A549 treated with GW870086 at 1 μM for 4 hours (cell line): Measurements from ENCODE around the gene KRTAP10-1. TPM values are rescaled to one million over a fixed set of nuclear protein-coding genes. Genes with fewer than 3 reads are reported as not detected.

Source experiments
- total RNA-seq: library from RNA; stranded (reverse); fragments of 200-300 nt; extraction: Qiagen RNA extraction; gene quantifications from 5 replicates; pipeline ENCODE4 v1.2.3, GENCODE V29; 2022; ENCODE audit warnings: low read depth

The KRTAP10-1 gene, protein sequence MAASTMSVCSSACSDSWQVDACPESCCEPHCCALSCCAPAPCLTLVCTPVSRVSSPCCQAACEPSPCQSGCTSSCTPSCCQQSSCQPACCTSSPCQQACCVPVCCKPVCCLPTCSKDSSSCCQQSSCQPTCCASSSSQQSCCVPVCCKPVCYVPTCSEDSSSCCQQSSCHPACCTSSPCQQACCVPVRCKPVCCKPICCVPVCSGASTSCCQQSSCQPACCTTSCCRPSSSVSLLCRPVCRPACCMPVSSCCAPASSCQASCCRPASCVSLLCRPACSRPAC
- total RNA-seq = not detected in 5 replicates

DNA sequence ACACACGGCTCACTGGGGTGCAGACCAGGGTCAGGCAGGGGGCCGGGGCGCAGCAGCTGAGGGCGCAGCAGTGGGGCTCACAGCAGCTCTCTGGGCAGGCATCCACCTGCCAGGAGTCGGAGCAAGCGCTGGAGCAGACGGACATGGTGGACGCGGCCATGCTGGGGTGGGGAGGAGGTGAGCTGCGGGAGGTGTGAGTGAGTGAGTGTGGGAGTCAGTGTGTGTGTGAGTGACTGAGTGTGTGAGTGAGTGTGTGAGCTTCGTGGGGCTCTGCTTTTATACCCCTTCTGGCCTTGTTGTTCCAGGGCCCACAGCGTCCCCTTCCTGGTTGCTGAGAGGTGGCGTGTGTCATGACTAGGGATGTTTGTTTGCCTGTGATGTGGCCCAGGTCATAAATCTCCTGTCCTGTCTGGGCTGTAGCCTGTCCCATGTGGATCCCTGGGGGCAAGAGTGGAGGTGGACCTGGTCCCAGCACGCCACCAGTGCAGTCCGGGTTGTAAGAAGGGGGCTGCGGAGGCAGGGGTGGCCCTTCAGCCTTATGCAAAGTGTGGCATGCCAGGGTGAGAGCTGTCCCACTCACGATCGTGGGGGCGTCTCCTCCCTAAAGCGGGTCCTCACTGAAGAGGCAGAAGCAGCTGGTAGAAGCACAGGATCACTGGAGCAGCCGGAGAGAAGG, at the start of gene KRTAP10-1:
Gene KRTAP10-1 (minus strand): TSS at position 205 of the 676 bp plus-strand sequence. CDS start 45 bp downstream, at position 160.

DNA sequence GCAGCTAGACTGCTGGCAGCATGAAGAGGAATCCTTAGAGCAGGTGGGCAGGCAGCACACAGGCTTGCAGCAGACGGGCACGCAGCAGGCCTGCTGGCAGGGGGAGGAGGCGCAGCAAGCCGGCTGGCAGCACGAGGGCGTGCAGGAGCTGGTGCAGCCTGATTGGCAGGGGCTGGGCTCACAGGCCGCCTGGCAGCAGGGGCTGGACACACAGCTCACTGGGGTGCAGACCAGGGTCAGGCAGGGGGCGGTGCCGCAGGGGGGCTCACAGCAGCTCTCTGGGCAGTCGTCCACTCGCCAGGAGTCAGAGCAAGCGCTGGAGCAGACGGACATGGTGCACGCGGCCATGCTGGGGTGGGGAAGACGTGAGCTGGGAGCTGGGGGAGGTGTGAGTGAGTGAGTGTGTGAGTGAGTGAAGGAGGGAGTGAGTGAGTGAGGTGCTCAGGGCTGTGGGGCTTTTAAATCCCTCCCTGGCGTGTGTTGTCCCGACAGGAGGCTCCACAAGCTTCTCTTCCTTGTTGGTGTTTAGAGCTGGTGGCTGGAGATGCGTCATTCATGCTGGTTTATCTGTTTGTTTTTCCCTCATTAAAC, 40.3 kb upstream of the KRTAP10-1 start, which contains the start of gene KRTAP10-5:
Gene KRTAP10-5 (minus strand): TSS at position 374 of the 591 bp plus-strand sequence. CDS start 26 bp downstream, at position 348.

DNA sequence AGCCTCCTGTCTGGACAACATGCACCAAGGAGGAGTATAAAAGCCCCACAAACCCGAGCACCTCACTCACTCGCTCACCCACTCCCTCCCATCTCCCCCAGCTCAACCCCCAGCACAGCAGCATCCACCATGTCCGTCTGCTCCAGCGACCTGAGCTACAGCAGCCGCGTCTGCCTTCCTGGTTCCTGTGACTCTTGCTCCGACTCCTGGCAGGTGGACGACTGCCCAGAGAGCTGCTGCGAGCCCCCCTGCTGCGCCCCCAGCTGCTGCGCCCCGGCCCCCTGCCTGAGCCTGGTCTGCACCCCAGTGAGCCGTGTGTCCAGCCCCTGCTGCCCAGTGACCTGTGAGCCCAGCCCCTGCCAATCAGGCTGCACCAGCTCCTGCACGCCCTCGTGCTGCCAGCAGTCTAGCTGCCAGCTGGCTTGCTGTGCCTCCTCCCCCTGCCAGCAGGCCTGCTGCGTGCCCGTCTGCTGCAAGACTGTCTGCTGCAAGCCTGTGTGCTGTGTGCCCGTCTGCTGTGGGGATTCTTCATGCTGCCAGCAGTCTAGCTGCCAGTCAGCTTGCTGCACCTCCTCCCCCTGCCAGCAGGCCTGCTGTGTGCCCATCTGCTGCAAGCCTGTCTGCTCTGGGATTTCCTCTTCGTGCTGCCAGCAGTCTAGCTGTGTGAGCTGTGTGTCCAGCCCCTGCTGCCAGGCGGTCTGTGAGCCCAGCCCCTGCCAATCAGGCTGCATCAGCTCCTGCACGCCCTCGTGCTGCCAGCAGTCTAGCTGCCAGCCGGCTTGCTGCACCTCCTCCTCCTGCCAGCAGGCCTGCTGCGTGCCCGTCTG, 33.8 kb upstream of the KRTAP10-1 start, which contains the start of gene KRTAP10-4:
Gene KRTAP10-4 (plus strand): TSS at position 100 of the 827 bp plus-strand sequence. CDS start 30 bp downstream, at position 130.

DNA sequence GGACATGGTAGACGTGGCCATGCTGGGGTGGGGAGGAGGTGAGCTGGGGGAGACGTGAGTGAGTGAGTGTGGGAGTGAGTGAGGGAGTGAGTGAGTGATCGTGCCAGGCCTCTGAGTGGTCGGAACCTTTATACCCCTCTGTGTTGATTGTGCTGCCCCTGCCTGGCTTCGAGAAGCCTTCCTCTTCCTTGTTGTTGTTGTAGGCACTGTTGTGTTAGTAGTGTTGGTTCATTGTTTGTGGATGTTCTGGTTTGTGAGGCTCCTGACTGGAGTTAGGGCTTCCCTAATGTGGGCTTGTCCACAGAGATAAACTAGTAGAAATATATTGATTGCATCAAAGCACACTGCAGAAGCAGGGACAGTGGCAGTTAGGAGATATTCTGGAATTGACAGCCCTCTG, 18.7 kb upstream of the KRTAP10-1 start, which contains the start of gene KRTAP10-3:
Gene KRTAP10-3 (minus strand): TSS at position 101 of the 400 bp plus-strand sequence. CDS start 80 bp downstream, at position 21.

DNA sequence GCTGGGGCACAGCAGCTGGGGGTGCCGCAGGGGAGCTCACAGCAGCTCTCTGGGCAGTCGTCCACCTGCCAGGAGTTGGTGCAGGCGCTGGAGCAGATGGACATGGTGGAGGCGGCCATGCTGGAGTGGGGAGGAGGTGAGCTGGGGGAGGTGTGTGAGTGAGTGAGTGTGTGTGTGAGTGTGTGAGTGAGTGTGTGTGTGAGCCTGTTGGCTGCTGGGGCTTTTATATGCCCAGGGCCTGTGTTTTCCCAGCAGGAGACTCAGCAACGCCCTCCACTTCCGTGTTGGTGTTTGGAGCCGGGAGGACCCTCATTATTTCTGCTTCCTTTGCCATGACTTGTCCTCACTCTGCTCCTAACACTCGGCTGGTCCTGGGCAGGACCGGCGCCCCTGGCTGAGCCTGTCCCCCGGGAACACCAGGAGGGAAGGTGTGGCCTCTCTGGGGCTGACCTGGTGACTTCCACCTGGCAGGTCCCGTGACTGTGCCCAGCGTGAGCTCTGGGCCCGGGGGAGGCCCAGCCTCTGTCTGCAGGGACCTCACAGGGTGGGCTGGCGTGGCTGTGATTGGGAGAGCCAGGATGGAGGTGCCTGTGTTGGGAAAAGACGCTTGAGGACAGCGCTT, 11.5 kb upstream of the KRTAP10-1 start, which contains the start of gene KRTAP10-2:
Gene KRTAP10-2 (minus strand): TSS at position 166 of the 622 bp plus-strand sequence. CDS start 47 bp downstream, at position 119.

Other genes starting within 250 kb of the KRTAP10-1 start
- gene PFKL, start 240.1 kb downstream of the KRTAP10-1 start, total RNA-seq = 36.6 to 68.8 TPM (median 46.4 TPM) in 5 replicates
- 6.8 to 9.9 TPM (median 7.6 TPM) in 5 replicates for gene CFAP410, start 200.8 kb downstream of the KRTAP10-1 start, total RNA-seq
- gene TRPM2, start 186.6 kb downstream of the KRTAP10-1 start, total RNA-seq = 7.5 to 10.9 TPM (median 8.1 TPM) in 5 replicates
- gene LRRC3, start 84.7 kb downstream of the KRTAP10-1 start, total RNA-seq = 1.2 to 2.1 TPM (median 1.9 TPM) in 5 replicates
- gene KRTAP10-2, start 11.3 kb upstream of the KRTAP10-1 start, total RNA-seq = not detected in 5 replicates
- not detected in 5 replicates for gene KRTAP10-3, start 18.6 kb upstream of the KRTAP10-1 start, total RNA-seq
- not detected in 5 replicates for gene KRTAP10-4, start 33.5 kb upstream of the KRTAP10-1 start, total RNA-seq
- not detected in 5 replicates for gene KRTAP10-5, start 40.4 kb upstream of the KRTAP10-1 start, total RNA-seq
- gene KRTAP10-6, start 52.3 kb upstream of the KRTAP10-1 start, total RNA-seq = not detected in 5 replicates
- not detected in 5 replicates for gene KRTAP10-7, start 60.4 kb upstream of the KRTAP10-1 start, total RNA-seq
- not detected in 5 replicates for gene KRTAP10-8, start 71.9 kb upstream of the KRTAP10-1 start, total RNA-seq
- not detected in 5 replicates for gene KRTAP10-9, start 86.9 kb upstream of the KRTAP10-1 start, total RNA-seq
- gene KRTAP10-10, start 97.2 kb upstream of the KRTAP10-1 start, total RNA-seq = not detected in 5 replicates
- not detected in 5 replicates for gene KRTAP10-11, start 106.2 kb upstream of the KRTAP10-1 start, total RNA-seq
- gene KRTAP12-4, start 114.5 kb upstream of the KRTAP10-1 start, total RNA-seq = not detected in 5 replicates
- gene KRTAP12-3, start 117.7 kb upstream of the KRTAP10-1 start, total RNA-seq = not detected in 5 replicates
- not detected in 5 replicates for gene KRTAP12-2, start 126.7 kb upstream of the KRTAP10-1 start, total RNA-seq
- not detected in 5 replicates for gene KRTAP12-1, start 142.0 kb upstream of the KRTAP10-1 start, total RNA-seq
- gene KRTAP10-12, start 157.0 kb upstream of the KRTAP10-1 start, total RNA-seq = not detected in 5 replicates
- gene TSPEAR, start 171.4 kb upstream of the KRTAP10-1 start, total RNA-seq = not detected in 5 replicates